NCI-H2196 (cell line): Measurements from ENCODE around the gene PHLDB2.

Source experiments
- DNase-seq: peaks from one replicate; lab custom pipeline; 2025; ENCODE audit not compliant: unreplicated experiment; lab: John Stamatoyannopoulos, UW

The PHLDB2 gene

DNA sequence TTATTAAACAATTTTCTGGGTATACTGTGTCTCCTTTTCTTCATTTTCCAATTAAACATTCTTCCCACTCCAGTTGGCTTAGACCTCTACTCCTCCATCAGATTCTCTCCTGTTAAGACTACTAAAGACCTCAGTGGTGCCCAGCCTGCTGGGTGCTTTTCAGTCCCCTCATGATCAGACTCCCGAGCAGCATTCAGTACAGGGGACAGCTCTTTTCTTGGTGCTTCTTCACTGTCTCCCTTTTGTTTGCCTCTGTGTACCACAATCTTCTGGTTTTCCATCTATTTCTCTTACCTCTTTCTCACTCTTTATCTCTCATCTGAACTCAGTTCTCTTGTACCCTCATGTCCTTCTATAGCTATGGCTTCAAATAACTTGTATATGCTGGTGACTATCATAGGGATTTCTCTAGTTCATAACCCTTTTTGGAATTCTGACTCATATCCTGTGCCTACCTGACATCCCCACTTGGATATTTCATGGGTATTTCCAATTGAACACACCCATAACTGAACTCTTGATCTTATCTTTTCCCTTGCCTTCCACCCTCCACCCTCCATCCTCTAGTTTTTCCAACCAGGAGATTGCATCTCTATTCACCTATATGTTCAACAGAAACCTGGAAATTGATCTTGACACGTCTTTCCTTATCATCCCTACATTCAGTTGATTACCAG, 64.2 kb downstream of the PHLDB2 start:
- no peak for DNase-seq

DNA sequence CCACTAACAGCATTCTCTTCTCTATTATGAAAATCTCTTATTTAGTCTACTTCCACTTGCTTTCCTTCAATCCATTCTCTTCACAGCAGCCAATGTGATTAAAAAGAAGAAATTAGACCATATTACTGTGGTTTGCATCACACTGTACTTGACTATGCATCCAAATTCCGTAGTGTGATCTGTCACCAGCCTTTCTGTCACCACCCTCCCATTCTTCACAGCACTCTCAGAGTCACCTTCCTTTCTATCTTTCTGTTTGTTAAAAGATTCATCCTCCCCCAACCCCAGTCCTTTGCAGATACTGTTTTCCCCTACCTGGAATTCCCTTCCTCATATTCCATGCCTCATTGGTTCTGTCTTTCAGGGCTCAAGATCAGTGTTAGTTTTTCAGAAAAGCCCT, 64.7 kb downstream of the PHLDB2 start:
- DNase-seq, result no peak

DNA sequence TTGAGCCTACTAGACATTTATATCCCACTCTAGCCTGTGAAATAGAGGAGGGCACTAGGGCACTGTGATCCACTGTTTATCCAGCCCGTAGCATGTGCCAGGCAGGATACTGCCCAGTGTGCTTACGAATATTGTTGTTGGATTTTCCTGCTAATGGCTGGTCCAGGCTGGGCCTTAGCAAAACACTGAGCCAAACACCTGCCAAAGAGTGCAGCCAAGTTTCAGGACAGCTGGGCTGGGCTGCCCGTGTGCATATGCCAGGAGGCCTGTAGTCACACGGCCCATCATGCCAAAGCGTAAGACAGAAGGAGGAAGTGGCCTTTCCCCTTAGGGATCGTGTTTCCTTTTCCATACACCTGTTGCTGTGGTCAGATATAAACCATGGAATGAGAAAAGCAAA, 65.2 kb downstream of the PHLDB2 start:
- peak; percentile 98 for DNase-seq

DNA sequence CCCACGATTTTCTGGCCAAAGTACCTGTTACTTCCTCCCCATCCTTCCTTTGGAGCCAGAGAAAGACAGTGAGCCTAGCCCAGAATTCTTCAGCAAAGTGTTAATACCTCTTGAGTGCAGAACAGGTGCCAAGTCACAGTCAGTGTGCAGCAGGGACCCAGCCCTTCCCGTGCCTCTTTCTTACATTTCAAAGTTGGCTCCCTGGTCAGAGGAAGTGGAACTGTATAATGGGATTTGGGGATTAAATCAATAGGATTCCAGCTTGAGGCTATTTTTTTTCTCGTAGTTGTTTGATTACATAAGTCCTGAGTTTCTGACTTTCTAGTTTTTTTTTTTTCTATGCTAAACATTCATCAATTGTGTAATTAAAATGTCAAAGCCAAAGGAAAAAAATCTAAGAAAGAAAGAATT, 67.2 kb downstream of the PHLDB2 start:
- peak; percentile 42 for DNase-seq

DNA sequence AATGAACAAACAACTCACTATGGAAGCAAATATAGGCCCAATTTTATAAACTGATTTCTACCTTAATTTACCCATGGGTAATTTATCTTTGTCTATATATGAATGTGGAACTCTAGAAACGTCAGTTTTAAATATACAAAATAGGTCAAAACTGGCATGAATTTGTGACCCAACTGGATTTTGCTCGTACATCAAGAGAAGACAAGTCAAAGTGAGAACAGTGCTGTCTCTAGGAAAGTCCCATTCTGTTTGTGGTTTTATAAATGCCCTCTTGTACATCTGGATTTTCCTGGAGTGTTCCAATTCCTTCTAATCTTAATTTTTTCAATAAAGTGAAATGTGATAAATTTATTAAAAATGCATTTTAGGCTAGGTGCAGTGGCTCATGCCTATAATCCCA, 69.5 kb downstream of the PHLDB2 start:
- DNase-seq, result no peak

DNA sequence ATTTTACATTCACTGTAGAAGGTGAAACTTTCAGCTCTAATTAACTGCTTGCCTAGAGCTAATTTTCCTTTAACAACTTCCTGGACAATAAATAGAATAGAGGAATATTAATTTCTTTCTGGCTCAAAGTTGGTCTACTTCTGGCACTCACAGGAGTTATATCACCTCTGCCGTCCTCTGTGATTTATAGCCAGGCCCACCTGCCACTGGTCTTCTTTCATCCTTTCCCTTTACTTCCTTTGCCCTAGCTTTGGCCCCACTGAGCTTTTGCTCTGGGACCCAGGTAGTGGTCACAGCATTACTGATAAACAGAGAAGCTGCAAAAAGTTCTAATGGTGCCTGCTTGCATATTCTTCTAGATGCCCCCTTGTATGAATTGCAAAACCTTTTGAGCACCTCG, 70.4 kb downstream of the PHLDB2 start:
- DNase-seq, result no peak

DNA sequence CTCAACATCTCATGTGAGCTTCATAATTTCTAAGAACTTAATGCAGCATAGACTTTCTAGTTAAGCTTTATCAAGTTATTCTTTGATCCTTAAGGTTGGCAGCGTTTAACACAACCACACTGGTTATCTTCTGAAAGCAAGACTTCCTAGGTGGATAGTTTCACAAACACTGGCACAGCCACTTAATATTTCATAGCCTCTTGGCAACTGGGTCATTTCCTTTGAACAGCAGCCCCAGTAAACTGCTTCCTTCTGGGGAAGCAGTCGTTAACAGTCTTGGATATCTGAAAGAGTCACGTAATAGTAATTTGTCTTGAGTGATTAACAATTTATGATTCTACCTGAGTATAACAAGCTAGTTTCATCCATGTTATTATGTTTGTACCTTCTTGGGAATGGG, 73.9 kb downstream of the PHLDB2 start:
- DNase-seq, result no peak

DNA sequence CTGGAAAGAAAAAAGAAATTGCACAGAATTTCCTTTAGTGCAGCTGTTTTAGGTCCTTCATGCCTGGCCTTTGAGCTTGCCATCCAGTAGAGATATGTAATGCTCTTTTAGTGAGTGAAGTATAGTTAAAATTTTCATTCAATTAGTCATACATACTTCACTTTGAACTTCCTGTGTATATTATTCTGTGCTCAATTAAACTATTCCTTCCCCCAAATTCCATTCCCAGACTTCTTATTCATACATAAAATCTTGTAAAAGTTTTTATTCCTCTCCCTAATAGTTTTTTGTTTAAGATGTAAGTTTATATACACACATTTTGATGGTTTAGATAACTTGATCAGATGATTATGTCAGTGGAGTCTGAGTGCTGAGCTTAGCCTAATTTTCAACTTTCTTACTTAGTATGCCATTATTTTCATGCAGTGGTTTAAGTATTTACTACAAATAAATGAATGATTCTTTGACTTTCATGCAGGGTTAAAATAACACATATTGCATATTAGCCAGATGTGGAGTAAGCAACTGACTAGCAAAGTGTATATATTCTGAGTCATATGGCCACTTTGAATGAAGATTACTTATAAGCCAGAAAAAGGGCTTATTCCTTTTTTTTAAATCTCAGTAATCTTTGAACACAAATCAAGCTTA, 77.3 kb downstream of the PHLDB2 start:
- no peak for DNase-seq

DNA sequence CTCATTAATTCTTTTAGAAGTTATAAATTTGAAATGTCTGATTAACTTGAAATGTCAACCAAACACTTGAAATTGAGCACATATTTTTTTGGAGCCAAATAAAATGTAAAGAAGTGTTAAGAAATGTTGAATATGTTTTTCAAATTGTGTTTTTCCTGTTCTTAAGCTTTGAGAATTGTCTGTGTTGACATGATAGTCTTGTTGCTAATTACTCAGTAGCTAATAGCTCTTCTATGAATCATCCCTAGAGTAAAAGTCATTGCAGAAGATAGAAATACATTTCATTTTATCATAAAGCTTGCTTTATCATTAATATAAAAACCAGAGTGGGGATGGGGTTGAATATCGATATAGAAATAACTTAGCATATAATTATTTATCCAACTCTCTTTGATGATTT, 77.9 kb downstream of the PHLDB2 start:
- DNase-seq, result no peak

DNA sequence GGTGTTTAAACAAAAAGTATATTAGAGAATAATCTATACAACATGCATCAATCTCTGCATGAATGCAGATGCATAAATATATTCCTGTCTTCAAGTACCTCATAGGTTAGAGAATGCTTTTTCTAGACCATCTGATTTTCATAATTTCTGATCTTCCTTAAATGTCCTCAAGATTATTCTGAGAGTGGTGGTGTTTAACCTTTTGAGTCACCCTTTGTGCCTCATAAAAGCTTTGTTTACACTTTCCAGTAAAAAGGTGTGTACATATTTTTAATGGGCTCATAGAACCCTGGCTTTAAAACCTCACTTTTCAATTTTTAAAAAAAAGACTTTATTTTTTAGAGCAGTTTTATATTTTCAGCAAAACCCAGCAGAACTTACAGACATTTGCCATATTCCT, 78.8 kb downstream of the PHLDB2 start:
- no peak for DNase-seq

DNA sequence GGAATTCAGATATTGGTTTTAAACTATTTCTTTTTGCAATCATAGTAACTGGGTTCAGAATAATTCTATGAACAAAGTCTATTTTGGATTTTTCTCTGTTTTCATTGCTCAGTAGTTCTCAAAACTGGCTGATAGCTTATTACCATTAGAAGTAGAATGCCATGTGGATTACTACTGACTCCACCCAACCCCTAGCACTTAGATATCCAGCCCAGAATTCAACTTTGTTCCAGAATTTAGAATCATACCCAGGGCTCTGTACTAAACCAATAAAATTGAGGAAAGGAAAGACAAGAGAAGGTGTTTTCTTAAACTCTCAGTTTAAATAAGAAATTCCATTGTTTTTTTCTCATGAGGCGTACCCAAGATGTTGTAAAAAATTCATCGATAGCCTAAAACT, 80.8 kb downstream of the PHLDB2 start:
- no peak for DNase-seq

DNA sequence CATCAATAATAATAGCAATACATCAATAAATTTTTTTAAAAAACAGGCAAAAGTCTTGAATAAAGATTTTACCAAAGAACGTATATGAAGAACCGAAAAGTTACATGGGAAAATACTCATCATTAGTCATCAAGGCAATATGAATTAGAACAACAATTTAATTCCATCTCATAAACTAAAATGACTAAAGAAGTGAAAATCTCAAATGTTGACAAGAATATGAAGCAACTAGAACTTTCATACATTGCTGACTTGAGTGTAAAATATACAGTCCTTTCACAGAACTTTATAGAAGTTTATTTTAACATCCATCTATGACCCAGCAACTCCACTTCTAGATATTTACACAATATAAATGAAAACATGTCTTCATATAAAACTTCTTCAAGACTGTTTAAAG, 84.5 kb downstream of the PHLDB2 start:
- no peak for DNase-seq

DNA sequence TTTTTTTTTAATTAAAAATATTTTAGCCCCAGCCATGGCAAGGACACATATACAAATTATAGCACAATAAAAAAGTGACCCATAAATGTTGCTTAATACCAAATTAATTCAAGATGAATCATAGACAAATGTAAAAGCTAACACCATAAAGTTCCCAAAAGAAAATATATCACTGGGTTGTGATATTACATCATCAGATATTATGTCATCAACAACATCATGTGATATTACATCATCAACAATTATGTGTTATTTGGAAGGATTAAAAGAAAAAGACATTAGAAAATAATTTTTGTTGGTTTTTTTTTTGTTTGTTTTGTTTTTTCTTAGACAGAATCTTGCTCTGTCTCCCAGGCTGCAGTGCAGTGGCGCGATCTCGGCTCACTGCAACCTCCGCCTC, 85.3 kb downstream of the PHLDB2 start:
- DNase-seq, result no peak

DNA sequence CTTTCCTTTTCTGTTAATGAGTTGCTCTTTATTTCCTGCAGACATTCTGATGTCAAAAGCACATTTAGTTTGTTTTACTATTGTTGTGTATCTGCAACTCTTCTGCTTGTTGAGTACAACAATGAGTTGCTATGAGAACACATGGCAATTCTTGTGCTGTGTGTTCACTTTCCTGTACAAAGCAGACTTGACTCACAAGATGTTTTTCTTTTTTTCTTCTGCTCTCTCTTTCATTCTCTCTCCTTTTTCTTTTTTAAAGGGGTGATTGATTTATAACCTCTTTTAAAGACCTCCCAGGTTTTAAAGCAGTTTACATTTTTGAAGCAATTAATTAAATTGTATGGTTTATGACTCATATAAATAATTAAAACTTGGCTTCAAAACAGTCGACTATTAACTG, 88.2 kb downstream of the PHLDB2 start:
- DNase-seq, result no peak

DNA sequence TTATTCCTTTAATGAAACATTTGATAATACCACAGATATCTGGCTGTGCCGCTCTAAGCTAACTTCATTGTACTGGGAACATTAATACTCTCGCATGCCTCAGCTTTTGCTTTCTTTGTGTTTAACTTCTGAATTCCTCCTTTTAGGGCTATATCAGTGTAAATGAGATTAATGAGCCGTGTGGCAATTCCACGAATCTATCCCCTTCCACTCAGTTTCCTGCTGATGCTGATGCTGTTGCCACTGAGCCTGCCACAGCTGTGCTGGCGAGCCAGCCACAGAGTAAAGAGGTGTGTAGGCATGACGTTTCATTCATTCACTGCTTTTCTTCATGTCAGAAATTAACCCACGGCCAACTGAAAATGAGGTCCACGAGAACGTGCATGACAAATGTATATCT, 89.7 kb downstream of the PHLDB2 start:
- DNase-seq, result no peak

DNA sequence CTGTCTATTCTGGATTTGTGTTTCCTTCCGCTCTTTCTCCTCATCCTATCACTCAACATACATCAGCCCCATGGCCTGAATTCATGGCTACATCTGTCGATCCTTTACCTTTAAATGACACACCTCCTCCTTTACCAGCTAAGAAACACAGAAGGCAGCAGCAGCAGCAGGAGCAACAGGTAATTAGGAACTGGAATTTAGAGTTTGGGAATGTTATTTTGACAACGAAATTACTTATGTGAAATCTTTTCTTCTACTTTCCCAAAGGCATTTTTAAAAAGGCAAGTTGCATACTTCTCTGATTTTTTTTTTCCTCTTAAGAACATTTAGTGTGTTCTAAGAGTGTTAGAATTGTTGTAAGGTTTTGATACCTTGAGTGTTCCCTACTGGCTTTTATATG, 90.6 kb downstream of the PHLDB2 start:
- DNase-seq, result no peak

DNA sequence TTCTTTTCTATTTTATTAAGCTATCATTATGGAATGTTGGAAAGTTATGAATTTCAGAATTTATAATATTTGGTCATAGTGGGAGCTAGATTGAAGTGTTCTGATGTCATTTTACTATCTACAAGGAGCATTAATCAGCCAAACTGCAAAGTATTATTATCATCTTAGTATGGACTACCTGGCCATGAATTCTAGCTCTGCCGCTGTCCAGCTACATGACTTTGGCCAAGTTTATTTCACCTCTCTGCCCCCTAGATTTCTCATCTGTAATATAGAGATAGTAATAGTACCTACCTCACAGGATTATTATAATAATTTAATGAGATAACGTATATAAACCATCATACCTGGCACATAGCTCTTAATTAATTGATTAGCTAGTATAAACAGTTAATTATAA, 92.0 kb downstream of the PHLDB2 start:
- no peak for DNase-seq

DNA sequence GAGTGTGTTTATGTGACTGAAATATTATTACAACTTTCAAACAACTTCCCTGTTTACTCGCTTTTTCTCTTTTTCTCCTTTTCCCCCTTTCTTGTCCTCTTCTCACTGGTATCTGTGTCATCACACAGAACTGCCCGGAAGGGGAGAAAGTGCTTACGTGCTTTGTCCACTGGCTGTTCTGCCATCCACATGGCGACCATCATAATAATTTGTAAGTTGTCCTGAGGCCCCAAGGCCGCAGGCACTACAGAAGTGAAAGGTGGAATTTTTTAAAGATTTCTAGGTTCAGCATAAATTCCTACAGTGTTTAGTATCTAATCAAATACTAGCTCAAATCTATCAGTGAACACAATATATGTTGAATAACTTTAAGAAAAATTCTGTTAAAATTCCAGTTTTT, 93.0 kb downstream of the PHLDB2 start:
- no peak for DNase-seq

DNA sequence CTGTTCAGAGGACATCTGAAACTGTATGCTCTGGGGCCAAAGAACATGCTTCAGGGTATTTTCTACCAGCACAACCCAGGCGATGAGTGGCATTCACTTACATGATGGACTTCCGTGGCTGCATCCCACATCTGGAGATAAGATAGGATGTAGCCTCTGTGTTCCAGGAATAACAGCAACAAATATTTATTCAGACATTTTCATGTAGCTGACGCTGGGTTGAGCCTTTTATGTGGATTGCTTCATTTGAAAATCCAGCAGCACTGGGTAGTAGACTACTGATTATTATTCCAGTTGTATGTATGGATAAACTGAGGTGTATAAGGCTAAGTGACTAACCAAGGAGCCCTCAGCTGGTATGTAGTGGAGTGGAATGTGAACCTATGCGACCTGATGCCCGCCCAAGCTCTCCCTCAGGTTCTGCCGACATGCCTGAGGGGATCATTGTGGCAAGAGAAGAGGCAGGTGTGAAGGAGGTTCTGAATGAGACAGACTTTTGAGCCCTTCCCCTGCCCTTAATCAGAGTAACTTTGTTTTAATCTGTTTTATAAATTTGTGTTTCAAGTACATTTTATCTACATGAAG, 93.9 kb downstream of the PHLDB2 start:
- no peak for DNase-seq

DNA sequence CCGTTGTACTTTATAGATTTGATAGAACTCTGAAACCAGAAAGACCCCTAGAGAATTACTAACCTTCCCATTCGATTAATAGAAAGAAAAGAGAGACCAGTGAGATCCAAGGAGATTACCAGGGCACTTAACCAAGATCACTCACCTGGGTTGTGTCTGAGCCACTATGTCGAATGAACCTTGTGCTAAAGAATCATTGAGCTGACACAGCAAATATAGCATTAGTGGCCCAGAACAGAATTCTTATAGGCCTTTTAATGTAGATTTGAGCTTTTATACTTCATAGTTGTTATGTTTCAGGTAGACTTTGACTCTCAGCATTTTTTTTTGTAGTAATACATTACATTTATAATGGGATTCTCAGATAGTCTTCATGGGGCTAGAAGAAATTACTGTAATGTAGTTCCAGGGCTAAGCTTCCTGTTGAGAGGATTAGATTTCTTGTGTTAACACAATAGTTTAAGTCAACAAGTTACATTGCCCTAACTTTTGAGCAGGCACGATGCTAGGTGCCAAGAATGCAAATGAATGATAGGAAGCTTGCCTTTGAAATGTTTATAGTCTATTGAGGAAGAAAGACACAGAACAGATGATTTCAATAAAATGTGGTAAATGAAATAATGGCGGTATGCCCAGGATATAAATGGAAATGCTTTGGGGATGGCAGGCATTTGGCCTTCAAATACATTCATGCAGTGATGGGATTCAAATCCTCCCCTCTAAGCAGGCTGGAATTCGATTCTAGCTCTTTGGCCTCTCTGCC, 95.3 kb downstream of the PHLDB2 start:
- DNase-seq, result peak; percentile 19

DNA sequence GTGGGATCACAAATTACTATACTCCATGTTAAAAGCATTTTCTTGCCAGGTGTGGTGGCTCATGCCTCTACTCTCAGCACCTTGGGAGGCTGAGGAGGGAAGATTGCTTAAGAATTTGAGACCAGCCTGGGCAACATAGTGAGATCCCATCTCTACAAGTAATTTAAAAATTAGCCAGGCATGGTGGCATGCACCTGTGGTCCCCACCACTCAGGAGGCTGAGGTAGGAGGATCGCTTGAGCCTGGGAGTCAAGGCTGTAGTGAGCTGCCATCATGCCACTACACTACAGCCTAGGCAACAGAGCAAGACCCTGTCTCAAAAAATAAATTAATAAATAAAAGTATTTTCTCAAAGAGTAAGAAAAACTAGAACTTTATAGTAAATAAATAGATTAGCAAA, 96.8 kb downstream of the PHLDB2 start:
- DNase-seq, result no peak

DNA sequence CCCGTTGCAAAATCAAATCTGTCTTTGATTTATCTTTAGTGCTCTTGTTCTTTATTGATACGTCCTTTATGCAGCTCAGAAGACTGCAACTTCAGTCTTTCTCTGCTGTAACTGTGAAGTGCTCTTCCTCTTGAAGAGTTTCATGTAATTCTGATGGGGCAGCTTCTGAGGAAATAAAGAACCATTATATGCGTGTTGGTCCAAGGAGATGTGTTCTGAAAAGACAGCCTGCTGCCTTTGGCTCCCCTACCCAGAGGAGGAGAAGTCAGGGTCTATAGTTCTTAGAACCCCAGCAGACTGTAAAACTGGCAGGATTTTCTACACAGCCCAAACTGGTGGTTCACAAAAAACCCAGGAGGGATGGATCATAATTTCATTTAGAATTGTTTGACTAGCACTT, 97.4 kb downstream of the PHLDB2 start:
- DNase-seq, result no peak
